ENCODE results near the gene SEMA5A. TPM values are rescaled to one million over a fixed set of nuclear protein-coding genes. Genes with fewer than 3 reads are reported as not detected.

Gene SEMA5A
- total and polyA plus RNA-seq, 2 donors: 1.2 to 2.5 TPM

GRCh38 chr5:9318031-9318430 lies 227.8 kb downstream of the SEMA5A start:
- Histone ChIP-seq H3K36me3 (ENCODE audit: control insufficient read depth in 2 of 2, insufficient read depth in 2 of 2, low read length in 1 of 2) (no peaks in the 10 kb centered on the region), H3K4me1 (ENCODE audit: control insufficient read depth in 2 of 2, insufficient read depth in 2 of 2, low read length in 2 of 2) (no peaks in the 10 kb centered on the region), H3K27me3 (ENCODE audit: control insufficient read depth in 2 of 2, insufficient read depth in 1 of 2, low read length in 1 of 2) (no peaks in the 10 kb centered on the region), H3K27ac (ENCODE audit: low read depth in 1 of 2, low read length in 1 of 2) (no peak overlapping the region), H3K4me3 (ENCODE audit: low read length in 2 of 2) (no peak overlapping the region), H3K9me3 (ENCODE audit: control insufficient read depth in 2 of 2, insufficient read depth in 1 of 2, low read length in 1 of 2) (no peaks in the 10 kb centered on the region)
- DNase-seq (ENCODE audit: low read depth in 6 of 9, low spot score in 9 of 9): no peak
- WGBS: 69% methylated on average over 6 of the region's 6 CpGs

GRCh38 chr5:9316733-9317132 lies 229.1 kb downstream of the SEMA5A start:
- Histone ChIP-seq H3K27me3 (ENCODE audit: control insufficient read depth in 2 of 2, insufficient read depth in 1 of 2, low read length in 1 of 2) (no peaks in the 10 kb centered on the region), H3K4me3 (ENCODE audit: low read length in 2 of 2) (no peak overlapping the region), H3K9me3 (ENCODE audit: control insufficient read depth in 2 of 2, insufficient read depth in 1 of 2, low read length in 1 of 2) (no peaks in the 10 kb centered on the region), H3K36me3 (ENCODE audit: control insufficient read depth in 2 of 2, insufficient read depth in 2 of 2, low read length in 1 of 2) (no peaks in the 10 kb centered on the region), H3K4me1 (ENCODE audit: control insufficient read depth in 2 of 2, insufficient read depth in 2 of 2, low read length in 2 of 2) (no peaks in the 10 kb centered on the region), H3K27ac (ENCODE audit: low read depth in 1 of 2, low read length in 1 of 2) (no peak overlapping the region)
- no peak for DNase-seq (ENCODE audit: low read depth in 6 of 9, low spot score in 9 of 9)

GRCh38 chr5:9316041-9316440 lies 229.8 kb downstream of the SEMA5A start:
- 88% methylated on average over 3 of the region's 3 CpGs for whole genome bisulfite sequencing
- no peak overlapping the region for H3K27ac ChIP-seq (ENCODE audit: low read depth in 1 of 2, low read length in 1 of 2)
- H3K27me3 ChIP-seq (ENCODE audit: control insufficient read depth in 2 of 2, insufficient read depth in 1 of 2, low read length in 1 of 2): no peaks in the 10 kb centered on the region
- no peak for DNase-seq (ENCODE audit: low read depth in 6 of 9, low spot score in 9 of 9)
- H3K4me1 ChIP-seq (ENCODE audit: control insufficient read depth in 2 of 2, insufficient read depth in 2 of 2, low read length in 2 of 2): no peaks in the 10 kb centered on the region
- H3K9me3 ChIP-seq (ENCODE audit: control insufficient read depth in 2 of 2, insufficient read depth in 1 of 2, low read length in 1 of 2): no peaks in the 10 kb centered on the region
- H3K4me3 ChIP-seq (ENCODE audit: low read length in 2 of 2): no peak overlapping the region
- no peaks in the 10 kb centered on the region for H3K36me3 ChIP-seq (ENCODE audit: control insufficient read depth in 2 of 2, insufficient read depth in 2 of 2, low read length in 1 of 2)

GRCh38 chr5:9314558-9314957 lies 231.3 kb downstream of the SEMA5A start:
- Histone ChIP-seq H3K27me3 (ENCODE audit: control insufficient read depth in 2 of 2, insufficient read depth in 1 of 2, low read length in 1 of 2) (no peaks in the 10 kb centered on the region), H3K4me3 (ENCODE audit: low read length in 2 of 2) (no peak overlapping the region), H3K27ac (ENCODE audit: low read depth in 1 of 2, low read length in 1 of 2) (no peak overlapping the region), H3K36me3 (ENCODE audit: control insufficient read depth in 2 of 2, insufficient read depth in 2 of 2, low read length in 1 of 2) (no peaks in the 10 kb centered on the region), H3K4me1 (ENCODE audit: control insufficient read depth in 2 of 2, insufficient read depth in 2 of 2, low read length in 2 of 2) (no peaks in the 10 kb centered on the region), H3K9me3 (ENCODE audit: control insufficient read depth in 2 of 2, insufficient read depth in 1 of 2, low read length in 1 of 2) (no peaks in the 10 kb centered on the region)
- no peak for DNase-seq (ENCODE audit: low read depth in 6 of 9, low spot score in 9 of 9)
- WGBS: 85% methylated on average over 6 of the region's 6 CpGs

GRCh38 chr5:9313751-9314150 lies 232.1 kb downstream of the SEMA5A start:
- no peak overlapping the region for H3K4me3 ChIP-seq (ENCODE audit: low read length in 2 of 2)
- H3K36me3 ChIP-seq (ENCODE audit: control insufficient read depth in 2 of 2, insufficient read depth in 2 of 2, low read length in 1 of 2): no peaks in the 10 kb centered on the region
- no peaks in the 10 kb centered on the region for H3K9me3 ChIP-seq (ENCODE audit: control insufficient read depth in 2 of 2, insufficient read depth in 1 of 2, low read length in 1 of 2)
- no peaks in the 10 kb centered on the region for H3K27me3 ChIP-seq (ENCODE audit: control insufficient read depth in 2 of 2, insufficient read depth in 1 of 2, low read length in 1 of 2)
- no peaks in the 10 kb centered on the region for H3K4me1 ChIP-seq (ENCODE audit: control insufficient read depth in 2 of 2, insufficient read depth in 2 of 2, low read length in 2 of 2)
- no peak for DNase-seq (ENCODE audit: low read depth in 6 of 9, low spot score in 9 of 9)
- H3K27ac ChIP-seq (ENCODE audit: low read depth in 1 of 2, low read length in 1 of 2): no peak overlapping the region

- DNase-seq (ENCODE audit: low read depth in 6 of 9, low spot score in 9 of 9): no peak
- H3K36me3 ChIP-seq (ENCODE audit: control insufficient read depth in 2 of 2, insufficient read depth in 2 of 2, low read length in 1 of 2): no peaks in the 10 kb centered on the region
- H3K9me3 ChIP-seq (ENCODE audit: control insufficient read depth in 2 of 2, insufficient read depth in 1 of 2, low read length in 1 of 2): no peaks in the 10 kb centered on the region
- no peaks in the 10 kb centered on the region for H3K27me3 ChIP-seq (ENCODE audit: control insufficient read depth in 2 of 2, insufficient read depth in 1 of 2, low read length in 1 of 2)
- no peak overlapping the region for H3K4me3 ChIP-seq (ENCODE audit: low read length in 2 of 2)
- no peak overlapping the region for H3K27ac ChIP-seq (ENCODE audit: low read depth in 1 of 2, low read length in 1 of 2)
- H3K4me1 ChIP-seq (ENCODE audit: control insufficient read depth in 2 of 2, insufficient read depth in 2 of 2, low read length in 2 of 2): no peaks in the 10 kb centered on the region
Observed at GRCh38 chr5:9307150-9307549, 238.7 kb downstream of the SEMA5A start.

GRCh38 chr5:9302218-9302617 lies 243.7 kb downstream of the SEMA5A start:
- Histone ChIP-seq H3K4me3 (ENCODE audit: low read length in 2 of 2) (no peak overlapping the region), H3K36me3 (ENCODE audit: control insufficient read depth in 2 of 2, insufficient read depth in 2 of 2, low read length in 1 of 2) (no peaks in the 10 kb centered on the region), H3K27ac (ENCODE audit: low read depth in 1 of 2, low read length in 1 of 2) (no peak overlapping the region), H3K4me1 (ENCODE audit: control insufficient read depth in 2 of 2, insufficient read depth in 2 of 2, low read length in 2 of 2) (no peaks in the 10 kb centered on the region), H3K27me3 (ENCODE audit: control insufficient read depth in 2 of 2, insufficient read depth in 1 of 2, low read length in 1 of 2) (no peaks in the 10 kb centered on the region), H3K9me3 (ENCODE audit: control insufficient read depth in 2 of 2, insufficient read depth in 1 of 2, low read length in 1 of 2) (no peaks in the 10 kb centered on the region)
- WGBS: 98% methylated on average over 2 of the region's 2 CpGs
- DNase-seq (ENCODE audit: low read depth in 6 of 9, low spot score in 9 of 9): no peak

GRCh38 chr5:9301200-9301599 lies 244.7 kb downstream of the SEMA5A start:
- H3K9me3 ChIP-seq (ENCODE audit: control insufficient read depth in 2 of 2, insufficient read depth in 1 of 2, low read length in 1 of 2): no peaks in the 10 kb centered on the region
- H3K4me3 ChIP-seq (ENCODE audit: low read length in 2 of 2): no peak overlapping the region
- H3K27ac ChIP-seq (ENCODE audit: low read depth in 1 of 2, low read length in 1 of 2): no peak overlapping the region
- no peaks in the 10 kb centered on the region for H3K36me3 ChIP-seq (ENCODE audit: control insufficient read depth in 2 of 2, insufficient read depth in 2 of 2, low read length in 1 of 2)
- H3K27me3 ChIP-seq (ENCODE audit: control insufficient read depth in 2 of 2, insufficient read depth in 1 of 2, low read length in 1 of 2): no peaks in the 10 kb centered on the region
- H3K4me1 ChIP-seq (ENCODE audit: control insufficient read depth in 2 of 2, insufficient read depth in 2 of 2, low read length in 2 of 2): no peaks in the 10 kb centered on the region
- DNase-seq (ENCODE audit: low read depth in 6 of 9, low spot score in 9 of 9): no peak
- 92% methylated on average over 6 of the region's 6 CpGs for WGBS

GRCh38 chr5:9297134-9297533 lies 248.7 kb downstream of the SEMA5A start:
- H3K9me3 ChIP-seq (ENCODE audit: control insufficient read depth in 2 of 2, insufficient read depth in 1 of 2, low read length in 1 of 2): no peaks in the 10 kb centered on the region
- no peaks in the 10 kb centered on the region for H3K4me1 ChIP-seq (ENCODE audit: control insufficient read depth in 2 of 2, insufficient read depth in 2 of 2, low read length in 2 of 2)
- H3K27me3 ChIP-seq (ENCODE audit: control insufficient read depth in 2 of 2, insufficient read depth in 1 of 2, low read length in 1 of 2): no peaks in the 10 kb centered on the region
- WGBS: 72% methylated on average over 4 of the region's 4 CpGs
- H3K27ac ChIP-seq (ENCODE audit: low read depth in 1 of 2, low read length in 1 of 2): no peak overlapping the region
- no peak for DNase-seq (ENCODE audit: low read depth in 6 of 9, low spot score in 9 of 9)
- H3K4me3 ChIP-seq (ENCODE audit: low read length in 2 of 2): no peak overlapping the region
- no peaks in the 10 kb centered on the region for H3K36me3 ChIP-seq (ENCODE audit: control insufficient read depth in 2 of 2, insufficient read depth in 2 of 2, low read length in 1 of 2)

- Histone ChIP-seq H3K27me3 (ENCODE audit: control insufficient read depth in 2 of 2, insufficient read depth in 1 of 2, low read length in 1 of 2) (no peaks in the 10 kb centered on the region), H3K4me1 (ENCODE audit: control insufficient read depth in 2 of 2, insufficient read depth in 2 of 2, low read length in 2 of 2) (no peaks in the 10 kb centered on the region), H3K4me3 (ENCODE audit: low read length in 2 of 2) (no peak overlapping the region), H3K36me3 (ENCODE audit: control insufficient read depth in 2 of 2, insufficient read depth in 2 of 2, low read length in 1 of 2) (no peaks in the 10 kb centered on the region), H3K27ac (ENCODE audit: low read depth in 1 of 2, low read length in 1 of 2) (no peak overlapping the region), H3K9me3 (ENCODE audit: control insufficient read depth in 2 of 2, insufficient read depth in 1 of 2, low read length in 1 of 2) (no peaks in the 10 kb centered on the region)
- no peak for DNase-seq (ENCODE audit: low read depth in 6 of 9, low spot score in 9 of 9)
- 67% methylated on average over 1 of the region's 1 CpG for WGBS
Observed at GRCh38 chr5:9295466-9295801, 250.4 kb downstream of the SEMA5A start.

Measured in thymus (tissue), 11 donors.